ENCODE results near the gene DENND4B. TPM values are rescaled to one million over a fixed set of nuclear protein-coding genes. Genes with fewer than 3 reads are reported as not detected.
A peak's percentile ranks its signal among the peaks of the same experiment; 100 is the strongest.

Gene DENND4B
- total and polyA plus RNA-seq, 9 of the 15 experiments (the other 6 are each of a cell fraction or from before 2014, with no cell fraction given), result 9.5 to 80.5 (median 23.1) TPM

DNA sequence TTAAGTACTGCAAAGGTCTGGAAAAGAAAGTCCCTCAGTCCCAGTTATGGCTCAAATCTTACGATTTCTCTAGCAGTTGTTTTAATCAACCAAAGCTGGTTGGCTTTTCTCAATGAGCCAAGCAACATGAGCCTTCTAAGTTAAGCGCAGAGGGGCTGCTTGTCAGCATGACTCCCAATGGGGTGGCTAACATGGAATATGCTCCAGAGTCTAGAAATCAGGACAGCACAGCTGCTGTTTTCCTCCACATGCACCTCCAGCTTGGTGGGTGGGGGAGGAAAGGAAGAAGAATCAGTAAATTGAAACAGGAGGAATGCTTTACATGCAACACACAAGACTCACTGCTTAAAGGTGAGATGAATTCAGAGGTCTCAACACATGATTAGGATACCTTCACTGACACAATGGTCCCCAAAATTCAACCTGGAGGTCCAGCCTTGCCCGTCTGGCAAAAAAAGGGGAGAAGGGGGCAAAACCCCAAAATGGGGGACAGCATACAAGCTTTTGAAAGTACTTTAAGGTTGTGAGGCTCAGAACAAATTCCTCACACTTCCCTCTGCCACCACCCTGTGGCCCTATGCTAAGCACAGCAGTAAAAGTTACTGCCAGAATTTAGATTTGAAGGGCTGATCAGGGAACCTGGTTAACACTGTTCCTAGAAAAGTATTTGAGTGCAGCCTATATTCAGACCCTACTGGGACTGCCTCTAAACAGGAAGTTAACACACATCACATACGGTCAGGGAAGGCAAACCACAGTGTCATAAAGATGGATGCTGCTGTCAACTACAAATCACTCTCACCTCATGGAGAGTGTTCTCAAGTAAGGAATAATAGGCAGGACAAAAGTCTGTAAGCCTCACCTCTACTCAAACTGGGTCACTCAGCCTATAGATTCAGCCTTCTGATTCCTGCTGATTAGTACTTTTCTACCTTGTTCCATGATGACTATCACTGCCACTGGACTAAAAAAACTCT lies 26.4 kb downstream of the DENND4B start (continued):
- peak; percentile 58; the same call in 1 of the 2 replicates for TF ChIP-seq RNF2 (IDR thresholded peaks at IDR 0.05)
- TF ChIP-seq ZNF583 (CRISPR knock-in tag; IDR thresholded peaks at IDR 0.05), result no peak
- no peak for TF ChIP-seq EGR1 (conservative IDR thresholded peaks at IDR 0.05)
- TF ChIP-seq, protein P1, sequence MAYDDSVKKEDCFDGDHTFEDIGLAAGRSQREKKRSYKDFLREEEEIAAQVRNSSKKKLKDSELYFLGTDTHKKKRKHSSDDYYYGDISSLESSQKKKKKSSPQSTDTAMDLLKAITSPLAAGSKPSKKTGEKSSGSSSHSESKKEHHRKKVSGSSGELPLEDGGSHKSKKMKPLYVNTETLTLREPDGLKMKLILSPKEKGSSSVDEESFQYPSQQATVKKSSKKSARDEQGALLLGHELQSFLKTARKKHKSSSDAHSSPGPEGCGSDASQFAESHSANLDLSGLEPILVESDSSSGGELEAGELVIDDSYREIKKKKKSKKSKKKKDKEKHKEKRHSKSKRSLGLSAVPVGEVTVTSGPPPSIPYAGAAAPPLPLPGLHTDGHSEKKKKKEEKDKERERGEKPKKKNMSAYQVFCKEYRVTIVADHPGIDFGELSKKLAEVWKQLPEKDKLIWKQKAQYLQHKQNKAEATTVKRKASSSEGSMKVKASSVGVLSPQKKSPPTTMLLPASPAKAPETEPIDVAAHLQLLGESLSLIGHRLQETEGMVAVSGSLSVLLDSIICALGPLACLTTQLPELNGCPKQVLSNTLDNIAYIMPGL (CRISPR knock-in tag; IDR thresholded peaks at IDR 0.05), result no peak
- peak; percentile 63; the same call in 1 of the 2 replicates for TF ChIP-seq ETV5 (CRISPR knock-in tag; IDR thresholded peaks at IDR 0.05; ENCODE audit: low read depth)
- TF ChIP-seq ZNF217 (CRISPR knock-in tag; IDR thresholded peaks at IDR 0.05), result no peak
- TF ChIP-seq SRSF1 (IDR thresholded peaks at IDR 0.05; ENCODE audit: low read depth, low read length), result no peak
- TF ChIP-seq, protein P2, sequence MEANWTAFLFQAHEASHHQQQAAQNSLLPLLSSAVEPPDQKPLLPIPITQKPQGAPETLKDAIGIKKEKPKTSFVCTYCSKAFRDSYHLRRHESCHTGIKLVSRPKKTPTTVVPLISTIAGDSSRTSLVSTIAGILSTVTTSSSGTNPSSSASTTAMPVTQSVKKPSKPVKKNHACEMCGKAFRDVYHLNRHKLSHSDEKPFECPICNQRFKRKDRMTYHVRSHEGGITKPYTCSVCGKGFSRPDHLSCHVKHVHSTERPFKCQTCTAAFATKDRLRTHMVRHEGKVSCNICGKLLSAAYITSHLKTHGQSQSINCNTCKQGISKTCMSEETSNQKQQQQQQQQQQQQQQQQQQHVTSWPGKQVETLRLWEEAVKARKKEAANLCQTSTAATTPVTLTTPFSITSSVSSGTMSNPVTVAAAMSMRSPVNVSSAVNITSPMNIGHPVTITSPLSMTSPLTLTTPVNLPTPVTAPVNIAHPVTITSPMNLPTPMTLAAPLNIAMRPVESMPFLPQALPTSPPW (CRISPR knock-in tag; IDR thresholded peaks at IDR 0.05), result peak; percentile 37; the same call in 1 of the 2 replicates
- TF ChIP-seq, protein P3, sequence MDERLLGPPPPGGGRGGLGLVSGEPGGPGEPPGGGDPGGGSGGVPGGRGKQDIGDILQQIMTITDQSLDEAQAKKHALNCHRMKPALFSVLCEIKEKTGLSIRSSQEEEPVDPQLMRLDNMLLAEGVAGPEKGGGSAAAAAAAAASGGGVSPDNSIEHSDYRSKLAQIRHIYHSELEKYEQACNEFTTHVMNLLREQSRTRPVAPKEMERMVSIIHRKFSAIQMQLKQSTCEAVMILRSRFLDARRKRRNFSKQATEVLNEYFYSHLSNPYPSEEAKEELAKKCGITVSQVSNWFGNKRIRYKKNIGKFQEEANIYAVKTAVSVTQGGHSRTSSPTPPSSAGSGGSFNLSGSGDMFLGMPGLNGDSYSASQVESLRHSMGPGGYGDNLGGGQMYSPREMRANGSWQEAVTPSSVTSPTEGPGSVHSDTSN (CRISPR knock-in tag; IDR thresholded peaks at IDR 0.05; ENCODE audit: low read depth), result peak; percentile 67
- TF ChIP-seq, protein P3 (tag; conservative IDR thresholded peaks at IDR 0.05; ENCODE audit: low read depth), result peak; percentile 98
- TF ChIP-seq, protein P4, sequence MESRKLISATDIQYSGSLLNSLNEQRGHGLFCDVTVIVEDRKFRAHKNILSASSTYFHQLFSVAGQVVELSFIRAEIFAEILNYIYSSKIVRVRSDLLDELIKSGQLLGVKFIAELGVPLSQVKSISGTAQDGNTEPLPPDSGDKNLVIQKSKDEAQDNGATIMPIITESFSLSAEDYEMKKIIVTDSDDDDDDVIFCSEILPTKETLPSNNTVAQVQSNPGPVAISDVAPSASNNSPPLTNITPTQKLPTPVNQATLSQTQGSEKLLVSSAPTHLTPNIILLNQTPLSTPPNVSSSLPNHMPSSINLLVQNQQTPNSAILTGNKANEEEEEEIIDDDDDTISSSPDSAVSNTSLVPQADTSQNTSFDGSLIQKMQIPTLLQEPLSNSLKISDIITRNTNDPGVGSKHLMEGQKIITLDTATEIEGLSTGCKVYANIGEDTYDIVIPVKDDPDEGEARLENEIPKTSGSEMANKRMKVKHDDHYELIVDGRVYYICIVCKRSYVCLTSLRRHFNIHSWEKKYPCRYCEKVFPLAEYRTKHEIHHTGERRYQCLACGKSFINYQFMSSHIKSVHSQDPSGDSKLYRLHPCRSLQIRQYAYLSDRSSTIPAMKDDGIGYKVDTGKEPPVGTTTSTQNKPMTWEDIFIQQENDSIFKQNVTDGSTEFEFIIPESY (CRISPR knock-in tag; IDR thresholded peaks at IDR 0.05), result no peak
- TF ChIP-seq, protein P5, sequence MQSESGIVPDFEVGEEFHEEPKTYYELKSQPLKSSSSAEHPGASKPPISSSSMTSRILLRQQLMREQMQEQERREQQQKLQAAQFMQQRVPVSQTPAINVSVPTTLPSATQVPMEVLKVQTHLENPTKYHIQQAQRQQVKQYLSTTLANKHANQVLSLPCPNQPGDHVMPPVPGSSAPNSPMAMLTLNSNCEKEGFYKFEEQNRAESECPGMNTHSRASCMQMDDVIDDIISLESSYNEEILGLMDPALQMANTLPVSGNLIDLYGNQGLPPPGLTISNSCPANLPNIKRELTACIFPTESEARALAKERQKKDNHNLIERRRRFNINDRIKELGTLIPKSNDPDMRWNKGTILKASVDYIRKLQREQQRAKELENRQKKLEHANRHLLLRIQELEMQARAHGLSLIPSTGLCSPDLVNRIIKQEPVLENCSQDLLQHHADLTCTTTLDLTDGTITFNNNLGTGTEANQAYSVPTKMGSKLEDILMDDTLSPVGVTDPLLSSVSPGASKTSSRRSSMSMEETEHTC (IDR thresholded peaks at IDR 0.05), result no peak
- no peak for TF ChIP-seq ZNF165 (CRISPR knock-in tag; IDR thresholded peaks at IDR 0.05; ENCODE audit: borderline replicate concordance)
- peak; percentile 73 for TF ChIP-seq GATA2 (CRISPR knock-in tag; IDR thresholded peaks at IDR 0.05)
- TF ChIP-seq, protein P6, sequence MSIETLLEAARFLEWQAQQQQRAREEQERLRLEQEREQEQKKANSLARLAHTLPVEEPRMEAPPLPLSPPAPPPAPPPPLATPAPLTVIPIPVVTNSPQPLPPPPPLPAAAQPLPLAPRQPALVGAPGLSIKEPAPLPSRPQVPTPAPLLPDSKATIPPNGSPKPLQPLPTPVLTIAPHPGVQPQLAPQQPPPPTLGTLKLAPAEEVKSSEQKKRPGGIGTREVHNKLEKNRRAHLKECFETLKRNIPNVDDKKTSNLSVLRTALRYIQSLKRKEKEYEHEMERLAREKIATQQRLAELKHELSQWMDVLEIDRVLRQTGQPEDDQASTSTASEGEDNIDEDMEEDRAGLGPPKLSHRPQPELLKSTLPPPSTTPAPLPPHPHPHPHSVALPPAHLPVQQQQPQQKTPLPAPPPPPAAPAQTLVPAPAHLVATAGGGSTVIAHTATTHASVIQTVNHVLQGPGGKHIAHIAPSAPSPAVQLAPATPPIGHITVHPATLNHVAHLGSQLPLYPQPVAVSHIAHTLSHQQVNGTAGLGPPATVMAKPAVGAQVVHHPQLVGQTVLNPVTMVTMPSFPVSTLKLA (conservative IDR thresholded peaks at IDR 0.05), result peak in 1 of 2 experiments; percentile 58; a peak in 1 of 4 replicates

All from K562 (cell line).